ENCODE data around the gene DUSP11. TPM values are rescaled to one million over a fixed set of nuclear protein-coding genes. Genes with fewer than 3 reads are reported as not detected.
"Not testable (repeated sequence)": the region's sequence is repeated elsewhere in the genome, so short reads cannot be mapped to it uniquely, and the experiment has no call there.

Gene DUSP11
- total RNA-seq, 8 experiments from 2014 or later = 14.9 to 32.5 (median 21.0) TPM

DNA sequence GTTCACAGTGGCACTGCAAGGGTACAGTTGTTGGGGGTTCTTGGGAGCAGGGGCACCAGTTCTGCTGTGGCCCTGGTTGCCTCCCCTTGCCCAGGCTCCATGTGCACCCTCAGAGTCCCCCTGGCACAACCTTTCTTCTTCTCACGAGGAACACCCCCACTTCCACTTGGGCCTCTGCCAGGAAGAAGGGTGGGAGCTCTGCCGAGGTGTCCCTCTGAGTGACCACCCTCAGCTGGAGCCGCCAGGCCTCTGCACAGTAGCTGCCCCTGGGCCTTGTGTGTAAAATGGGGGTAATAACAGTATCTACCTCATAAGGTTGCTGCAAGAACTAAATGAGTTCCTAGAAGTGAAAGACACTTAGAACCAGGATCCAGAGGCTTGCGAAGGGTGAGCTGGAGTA, 51.2 kb downstream of the DUSP11 start:
- ATAC-seq (replicated peaks in 6 of 8) = no peak
- Histone ChIP-seq H3K4me1 (replicated peaks in 1 of 2) (no peaks in the 10 kb centered on the region), H3K27ac (no peak overlapping the region), H3K4me3 (no peak overlapping the region)
- in situ Hi-C loops (cut with MboI; ENCODE audit: low pct_unique_long_range_greater_than_20kb in 2 of 9, low sequenced_read_pairs in 9 of 9, unreplicated experiment in 9 of 9) = no loop called here
- 40 to 100% (median 86%) methylated on average over 1 to 3 of the region's 4 CpGs; no CpG with 5 or more reads in 5 of the 10 experiments for WGBS, 10 experiments

DNA sequence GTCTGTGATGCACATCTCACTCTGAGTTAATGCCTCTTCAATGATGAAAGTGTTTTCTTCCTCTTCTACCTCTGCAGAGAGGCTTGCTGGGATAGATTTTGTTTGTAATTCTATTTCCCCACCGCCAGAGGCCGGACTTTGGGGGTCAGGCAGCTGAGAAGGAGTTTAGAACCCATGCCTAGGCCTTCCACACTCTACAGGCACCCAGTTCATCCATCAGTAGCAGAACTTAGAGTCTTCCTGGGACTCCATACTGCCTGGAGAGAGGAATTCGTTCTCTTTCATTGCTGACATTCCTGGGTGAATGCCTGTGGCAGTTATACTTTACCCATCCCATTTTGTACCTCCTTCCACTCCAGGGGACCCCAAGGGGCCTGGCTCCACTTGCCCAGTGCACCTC, 51.9 kb downstream of the DUSP11 start:
- ATAC-seq (replicated peaks in 6 of 8) = no peak
- no peak overlapping the region for H3K27ac ChIP-seq
- no peaks in the 10 kb centered on the region for H3K4me1 ChIP-seq (replicated peaks in 1 of 2)
- H3K4me3 ChIP-seq = no peak overlapping the region
- WGBS, 10 experiments = 40 to 93% (median 67%) methylated on average over 1 to 3 of the region's 3 CpGs; no CpG with 5 or more reads in 4 of the 10 experiments
- in situ Hi-C loops (cut with MboI; ENCODE audit: low pct_unique_long_range_greater_than_20kb in 2 of 9, low sequenced_read_pairs in 9 of 9, unreplicated experiment in 9 of 9) = no loop called here

DNA sequence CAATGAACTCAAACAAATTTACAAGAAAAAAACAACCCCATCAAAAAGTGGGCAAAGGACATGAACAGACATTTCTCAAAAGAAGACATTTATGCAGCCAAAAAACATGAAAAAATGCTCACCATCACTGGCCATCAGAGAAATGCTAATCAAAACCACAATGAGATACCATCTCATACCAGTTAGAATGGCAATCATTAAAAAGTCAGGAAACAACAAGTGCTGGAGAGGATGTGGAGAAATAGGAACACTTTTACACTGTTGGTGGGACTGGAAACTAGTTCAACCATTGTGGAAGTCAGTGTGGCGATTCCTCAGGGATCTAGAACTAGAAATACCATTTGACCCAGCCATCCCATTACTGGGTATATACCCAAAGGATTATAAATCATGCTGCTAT, 53.2 kb downstream of the DUSP11 start:
- H3K27ac ChIP-seq; in situ Hi-C loops (cut with MboI; ENCODE audit: low pct_unique_long_range_greater_than_20kb in 2 of 9, low sequenced_read_pairs in 9 of 9, unreplicated experiment in 9 of 9); ATAC-seq (replicated peaks in 6 of 8); H3K4me1 ChIP-seq (replicated peaks in 1 of 2); H3K4me3 ChIP-seq: not testable (repeated sequence)
- WGBS, 10 experiments = no CpG with 5 or more reads among the region's 1 CpG

DNA sequence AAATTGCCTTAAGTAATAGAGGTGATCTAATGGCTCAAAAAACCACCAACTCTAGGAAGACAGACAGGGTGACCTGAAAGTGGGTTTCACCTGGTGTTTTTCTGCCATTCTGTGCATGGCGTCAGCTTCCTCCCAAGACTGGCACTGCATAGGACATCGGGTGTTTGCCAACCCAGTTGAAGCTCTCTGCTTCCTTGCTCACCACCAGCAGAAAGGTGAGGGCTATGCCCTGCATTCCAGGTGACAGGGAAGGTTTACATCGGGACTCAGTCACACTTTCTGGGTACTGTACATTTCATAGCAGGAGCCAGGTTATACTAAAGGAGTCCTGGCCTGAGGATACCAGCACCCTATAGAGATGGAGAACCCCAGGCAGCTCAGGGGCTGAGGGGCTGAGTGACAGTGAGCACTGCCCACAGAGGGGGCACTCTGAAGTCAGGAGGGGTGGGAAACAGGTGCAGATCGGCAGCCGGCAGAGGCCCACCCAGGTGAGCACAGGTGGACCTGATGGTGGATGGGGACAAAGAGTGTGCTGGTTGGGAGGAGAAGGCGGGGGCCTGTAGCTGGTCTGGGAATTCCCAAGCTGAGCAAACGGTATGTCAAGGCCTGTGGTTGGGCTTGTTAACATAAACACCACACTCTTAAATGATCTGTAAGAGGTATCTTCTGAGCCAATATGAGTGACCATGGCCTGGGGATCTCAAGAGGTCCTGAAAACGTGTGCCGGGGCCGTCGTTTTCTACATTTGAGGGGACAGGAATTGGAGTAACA, 60.9 kb downstream of the DUSP11 start:
- no peak overlapping the region for H3K27ac ChIP-seq
- in situ Hi-C loops (cut with MboI; ENCODE audit: low pct_unique_long_range_greater_than_20kb in 2 of 9, low sequenced_read_pairs in 9 of 9, unreplicated experiment in 9 of 9) = no loop called here

DNA sequence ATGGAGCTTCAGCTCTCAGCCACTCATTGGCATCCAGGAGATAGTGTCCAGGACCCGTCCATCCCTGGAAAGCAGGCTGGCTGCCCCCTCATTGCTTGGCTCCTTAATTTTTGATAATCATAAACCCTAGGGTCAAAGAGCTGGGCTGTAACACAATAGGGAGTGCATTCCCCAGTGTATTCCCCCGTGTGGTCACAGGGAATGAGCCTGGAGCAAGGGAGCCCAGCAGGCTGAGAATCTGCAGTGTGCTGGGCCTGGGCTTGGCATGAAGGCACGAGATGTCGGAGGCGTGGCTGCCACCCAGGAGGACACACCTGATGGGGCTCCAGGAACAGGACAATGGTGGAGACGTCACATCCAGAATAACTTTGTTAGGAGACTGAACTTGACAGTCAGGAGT, 61.5 kb downstream of the DUSP11 start:
- in situ Hi-C loops (cut with MboI; ENCODE audit: low pct_unique_long_range_greater_than_20kb in 2 of 9, low sequenced_read_pairs in 9 of 9, unreplicated experiment in 9 of 9) = no loop called here
- H3K4me1 ChIP-seq (replicated peaks in 1 of 2) = no peaks in the 10 kb centered on the region
- WGBS, 10 experiments = 0 to 100% (median 40%) methylated on average over 1 to 6 of the region's 6 CpGs; no CpG with 5 or more reads in 3 of the 10 experiments
- no peak overlapping the region for H3K4me3 ChIP-seq
- ATAC-seq (replicated peaks in 6 of 8) = no peak
- H3K27ac ChIP-seq = no peak overlapping the region

More for the DNA sequence above, 60.9 kb downstream of the DUSP11 start:
- Histone ChIP-seq H3K4me3 (no peak overlapping the region), H3K4me1 (replicated peaks in 1 of 2) (no peaks in the 10 kb centered on the region)
- ATAC-seq (replicated peaks in 6 of 8) = no peak
- 51 to 92% (median 75%) methylated on average over 2 to 6 of the region's 11 CpGs; no CpG with 5 or more reads in 6 of the 10 experiments for WGBS, 10 experiments

DNA sequence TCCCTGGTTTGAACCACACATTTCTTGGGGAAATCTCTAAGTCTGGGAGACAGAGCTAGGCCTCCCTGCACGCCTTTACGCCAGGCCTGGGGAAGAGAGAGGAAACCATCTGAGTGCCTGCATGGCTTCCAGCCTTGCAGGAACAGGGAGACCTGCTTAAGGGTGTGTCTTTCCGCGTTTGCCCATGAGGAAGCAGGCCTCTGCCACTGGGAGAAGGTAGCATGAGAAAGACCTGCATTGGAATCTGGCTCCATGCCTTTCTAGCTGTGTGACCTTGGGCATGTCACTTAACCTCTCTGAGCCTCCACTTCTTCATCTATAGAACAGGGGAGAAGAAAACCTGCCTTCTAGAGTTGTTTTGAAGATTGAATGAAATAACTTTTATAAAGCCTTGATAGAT, 62.2 kb downstream of the DUSP11 start:
- H3K4me1 ChIP-seq (replicated peaks in 1 of 2); H3K27ac ChIP-seq; ATAC-seq (replicated peaks in 6 of 8); H3K4me3 ChIP-seq; in situ Hi-C loops (cut with MboI; ENCODE audit: low pct_unique_long_range_greater_than_20kb in 2 of 9, low sequenced_read_pairs in 9 of 9, unreplicated experiment in 9 of 9): not testable (repeated sequence)
- WGBS, 10 experiments = no CpG with 5 or more reads among the region's 4 CpGs

DNA sequence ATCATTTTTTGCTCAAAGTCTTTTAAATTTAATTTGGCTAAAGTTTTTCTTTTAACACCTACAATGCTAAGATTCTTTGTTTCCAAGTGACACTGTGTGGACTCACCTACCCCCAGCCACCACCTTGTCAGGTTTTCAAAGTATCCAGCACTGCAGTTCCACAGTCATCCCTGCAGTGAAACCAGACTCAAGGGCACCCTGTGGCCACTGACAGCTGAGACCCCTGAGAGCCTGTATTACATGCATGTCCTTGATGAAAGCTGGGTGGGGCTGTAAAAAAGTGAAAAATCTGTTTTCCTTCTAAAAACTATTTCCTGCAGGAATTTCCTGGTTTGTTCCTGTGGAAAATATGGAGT, 62.7 kb downstream of the DUSP11 start:
- in situ Hi-C loops (cut with MboI; ENCODE audit: low pct_unique_long_range_greater_than_20kb in 2 of 9, low sequenced_read_pairs in 9 of 9, unreplicated experiment in 9 of 9) = no loop called here
- ATAC-seq (replicated peaks in 6 of 8) = no peak
- H3K4me3 ChIP-seq = no peak overlapping the region
- H3K27ac ChIP-seq = no peak overlapping the region
- no peaks in the 10 kb centered on the region for H3K4me1 ChIP-seq (replicated peaks in 1 of 2)

DNA sequence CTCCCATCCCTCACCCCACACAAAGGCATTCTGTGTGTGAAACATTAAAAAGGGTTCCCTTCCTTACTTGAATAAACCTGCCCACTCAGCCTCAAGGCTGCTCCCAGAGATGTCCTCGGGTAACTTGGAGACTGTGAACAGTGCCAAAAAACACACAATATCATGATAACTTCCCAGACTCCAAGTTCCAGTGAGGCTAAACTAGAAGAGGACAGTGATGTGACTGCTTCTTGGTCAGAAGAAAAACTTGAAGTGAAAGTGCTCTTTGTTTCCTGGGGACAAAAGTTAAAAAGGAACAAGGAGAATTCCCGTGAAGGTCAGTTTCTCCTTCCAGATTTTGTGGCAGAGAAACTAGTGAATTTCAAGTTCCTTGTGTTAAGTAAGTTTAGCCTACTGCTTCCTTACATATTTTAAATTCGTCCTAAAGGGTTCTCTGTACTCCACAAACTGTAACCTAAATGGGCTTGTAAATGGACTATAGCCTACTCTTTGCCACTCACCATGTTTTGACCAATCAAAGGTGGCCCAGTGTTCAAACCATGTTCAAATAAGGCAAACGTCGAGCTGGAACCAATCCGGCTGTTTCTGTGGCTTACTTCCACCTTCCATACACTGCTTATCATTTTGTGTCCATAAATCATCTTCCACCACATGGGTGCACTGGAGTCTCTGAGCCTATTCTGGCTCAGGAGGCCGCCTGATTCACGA, 63.2 kb downstream of the DUSP11 start:
- peak in 2 of 8 experiments; percentile 49 to 77 for ATAC-seq (replicated peaks in 6 of 8)
- no peak overlapping the region for H3K4me3 ChIP-seq
- 0 to 77% (median 60%) methylated on average over 2 to 8 of the region's 8 CpGs for WGBS, 10 experiments
- in situ Hi-C loops (cut with MboI; ENCODE audit: low pct_unique_long_range_greater_than_20kb in 2 of 9, low sequenced_read_pairs in 9 of 9, unreplicated experiment in 9 of 9) = no loop called here
- H3K4me1 ChIP-seq (replicated peaks in 1 of 2) = no peaks in the 10 kb centered on the region
- H3K27ac ChIP-seq = no peak overlapping the region

DNA sequence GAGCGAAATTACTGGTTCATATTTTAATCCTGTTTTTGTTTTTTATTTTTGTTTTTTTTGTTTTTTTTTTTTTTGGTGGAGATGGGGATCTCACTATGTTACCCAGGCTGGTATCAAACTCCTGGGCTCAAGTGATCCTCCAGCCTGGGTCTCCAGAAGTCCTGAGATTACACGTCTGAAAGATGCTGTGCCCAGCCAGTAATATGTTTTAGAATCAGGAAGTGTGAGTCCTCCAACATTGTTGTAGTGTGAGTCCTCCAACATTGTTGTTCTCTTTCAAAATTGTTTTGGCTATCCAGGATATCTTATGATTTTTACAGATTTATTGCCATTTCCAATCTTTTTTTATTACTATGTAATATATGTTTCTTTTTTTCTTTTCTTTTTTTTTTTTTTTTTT, 65.8 kb downstream of the DUSP11 start:
- in situ Hi-C loops (cut with MboI; ENCODE audit: low pct_unique_long_range_greater_than_20kb in 2 of 9, low sequenced_read_pairs in 9 of 9, unreplicated experiment in 9 of 9) = no loop called here
- no peak for ATAC-seq (replicated peaks in 6 of 8)
- Histone ChIP-seq H3K27ac (no peak overlapping the region), H3K4me1 (replicated peaks in 1 of 2) (no peaks in the 10 kb centered on the region), H3K4me3 (no peak overlapping the region)
- WGBS, 10 experiments = 0 to 100% (median 59%) methylated on average over 1 to 2 of the region's 2 CpGs

Other genes starting within 250 kb of the DUSP11 start
- 1 to 10 TPM in 1 of 8 experiments, under 1 TPM in 5, not detected in 2; 0.36 to 1.3 (median 0.56) TPM for gene NAT8, start 137.7 kb downstream of the DUSP11 start, total RNA-seq
- gene TPRKB, start 42.8 kb downstream of the DUSP11 start, total RNA-seq = 10 to 100 TPM; 35.7 to 74.4 (median 45.5) TPM
- gene C2orf78, start 4.1 kb upstream of the DUSP11 start, total RNA-seq = under 1 TPM in 5 of 8 experiments, not detected in 3; 0.08 to 0.21 (median 0.10) TPM
- gene STAMBP, start 48.9 kb upstream of the DUSP11 start, total RNA-seq = 10 to 100 TPM; 28.3 to 65.1 (median 37.3) TPM
- gene ACTG2, start 112.9 kb upstream of the DUSP11 start, total RNA-seq = 100 to 1,000 TPM in 1 of 8 experiments, 10 to 100 TPM in 2, 1 to 10 TPM in 4, under 1 TPM in 1; 0.60 to 228 (median 3.5) TPM
- 100 to 1,000 TPM in 5 of 8 experiments, 10 to 100 TPM in 3; 73.0 to 130 (median 109) TPM for gene DGUOK, start 146.8 kb upstream of the DUSP11 start, total RNA-seq
- gene TET3, start 204.8 kb upstream of the DUSP11 start, total RNA-seq = 10 to 100 TPM in 7 of 8 experiments, 1 to 10 TPM in 1; 3.0 to 19.7 (median 12.4) TPM

Data from motor neuron (in vitro differentiated cells).